Kasumi-1 (cell line): ENCODE data around the gene ARSA.
A peak's percentile ranks its signal among the peaks of the same experiment; 100 is the strongest.
"Not testable (repeated sequence)": the region's sequence is repeated elsewhere in the genome, so short reads cannot be mapped to it uniquely, and the experiment has no call there.

Experiments
- DNase-seq, 2 experiments: peaks; one replicate each; lab custom pipeline; 2025; lab: John Stamatoyannopoulos, UW

The ARSA gene

GRCh38 chr22:50627642-50628542 is at the start of gene ARSA:
TSS of gene ARSA (minus strand) at chr22:50628152. CDS start at chr22:50627779, 373 bp downstream.
- peak; percentile 73 to 75 for DNase-seq

- no peak for DNase-seq
Measured at GRCh38 chr22:50676661-50677492, 48.9 kb upstream of the ARSA start.

GRCh38 chr22:50676180-50676636 is 48.3 kb upstream of the ARSA start:
- no peak for DNase-seq

GRCh38 chr22:50675553-50676179 is 47.7 kb upstream of the ARSA start:
- no peak for DNase-seq

GRCh38 chr22:50674606-50675552 is 46.9 kb upstream of the ARSA start:
- DNase-seq, result peak in 1 of 2 experiments; percentile 23

- no peak for DNase-seq
Measured at GRCh38 chr22:50674130-50674500, 46.2 kb upstream of the ARSA start.

GRCh38 chr22:50673231-50674129 is 45.5 kb upstream of the ARSA start:
- peak; percentile 55 to 59 for DNase-seq

GRCh38 chr22:50672471-50673230 is 44.7 kb upstream of the ARSA start, which contains the start of gene SHANK3:
TSS of gene SHANK3 (plus strand) at chr22:50672823.
- DNase-seq, result peak; percentile 88 to 89

- DNase-seq, result no peak
Measured at GRCh38 chr22:50672041-50672440, 44.1 kb upstream of the ARSA start.

- peak; percentile 56 to 67 for DNase-seq
Measured at GRCh38 chr22:50671641-50672040, 43.7 kb upstream of the ARSA start.

- DNase-seq, result no peak
Measured at GRCh38 chr22:50670914-50671538, 43.1 kb upstream of the ARSA start.

- peak; percentile 25 to 32 for DNase-seq
Measured at GRCh38 chr22:50670513-50670912, 42.6 kb upstream of the ARSA start.

- no peak for DNase-seq
Measured at GRCh38 chr22:50665738-50666137, 37.8 kb upstream of the ARSA start.

GRCh38 chr22:50665212-50665611 is 37.3 kb upstream of the ARSA start:
- DNase-seq, result no peak

GRCh38 chr22:50660306-50660705 is 32.4 kb upstream of the ARSA start:
- no peak for DNase-seq

GRCh38 chr22:50659711-50660110 is 31.8 kb upstream of the ARSA start:
- not testable (repeated sequence) for DNase-seq

- DNase-seq, result no peak
Measured at GRCh38 chr22:50657925-50658324, 30.0 kb upstream of the ARSA start.
